IPS-20b (cell line): ENCODE results near the gene FOXP1.

ENCODE experiments used
- H3K27ac ChIP-seq: one replicate; pipeline ENCODE4 v1.5.1; 2013; ENCODE audit warnings: low read length
- H3K27me3 ChIP-seq: 2 replicates; pipeline ENCODE4 v1.6.1; 2013; ENCODE audit warnings: mild to moderate bottlenecking, low read length, inconsistent platforms; ENCODE audit not compliant: insufficient read depth
- H3K36me3 ChIP-seq: 2 replicates; pipeline ENCODE4 v1.6.1; 2013; ENCODE audit warnings: low read depth, mild to moderate bottlenecking, inconsistent platforms, low read length, moderate library complexity; ENCODE audit not compliant: insufficient read depth
- H3K4me1 ChIP-seq: 2 replicates; pipeline ENCODE4 v1.6.1; 2013; ENCODE audit warnings: mild to moderate bottlenecking, control low read depth, inconsistent platforms, low read length, moderate library complexity; ENCODE audit not compliant: insufficient read depth
- H3K4me3 ChIP-seq: 2 replicates; pipeline ENCODE4 v1.5.1; 2013; ENCODE audit warnings: mild to moderate bottlenecking, low read length, inconsistent platforms
- H3K9ac ChIP-seq: 2 replicates; pipeline ENCODE4 v1.6.1; 2013; ENCODE audit warnings: low read depth, mild to moderate bottlenecking, inconsistent platforms, low read length, moderate library complexity
- H3K9me3 ChIP-seq: 2 replicates; pipeline ENCODE4 v1.6.1; 2013; ENCODE audit warnings: mild to moderate bottlenecking, low read depth, low read length, inconsistent platforms; ENCODE audit not compliant: insufficient read depth

Gene FOXP1

GRCh38 chr3:71227270-71227661, 356.3 kb downstream of the FOXP1 start:
- Histone ChIP-seq H3K4me1 (peaks cover 23% of the 10 kb centered on the region), H3K27me3 (no peaks in the 10 kb centered on the region), H3K9ac (no peak overlapping the region), H3K9me3 (no peaks in the 10 kb centered on the region), H3K4me3 (no peak overlapping the region), H3K27ac (no peak overlapping the region), H3K36me3 (no peaks in the 10 kb centered on the region)

DNA sequence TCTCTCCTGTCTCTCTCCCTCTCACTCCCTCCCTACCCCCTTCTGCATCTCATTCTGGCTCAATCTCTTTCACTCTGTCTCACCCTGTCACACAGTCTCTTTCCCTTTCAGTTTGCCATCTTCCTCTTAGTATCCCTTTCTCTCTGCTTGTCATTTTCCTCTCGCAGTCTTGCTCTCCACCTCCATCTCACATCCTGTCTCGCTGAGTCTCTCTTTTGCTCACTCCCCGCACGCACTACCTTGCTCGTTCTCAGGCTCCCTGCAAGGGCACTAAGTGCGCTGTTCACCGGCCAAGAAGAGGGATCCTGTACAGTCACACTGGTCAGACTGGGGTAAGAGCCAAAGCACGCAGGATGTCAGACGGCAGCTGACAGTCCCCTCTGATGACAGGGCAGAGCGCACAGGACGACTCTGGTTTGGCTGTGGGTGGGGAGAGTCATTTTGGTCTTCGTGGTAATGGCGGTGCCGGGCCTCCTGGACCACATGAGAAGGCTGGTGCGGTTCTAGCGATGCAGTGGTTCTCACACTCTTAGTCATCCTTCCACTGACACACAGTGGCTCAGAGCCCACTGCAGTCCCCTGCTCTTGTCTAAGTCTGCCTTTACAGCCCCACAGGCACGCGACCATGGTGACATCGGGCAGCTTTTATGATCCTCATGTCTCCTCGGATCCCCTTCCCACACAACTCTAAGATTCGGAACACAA, 356.8 kb downstream of the FOXP1 start:
- no peak overlapping the region for H3K4me3 ChIP-seq
- peaks cover 23% of the 10 kb centered on the region for H3K4me1 ChIP-seq
- no peaks in the 10 kb centered on the region for H3K9me3 ChIP-seq
- no peak overlapping the region for H3K9ac ChIP-seq
- H3K27me3 ChIP-seq, result no peaks in the 10 kb centered on the region
- H3K27ac ChIP-seq, result no peak overlapping the region
- H3K36me3 ChIP-seq, result no peaks in the 10 kb centered on the region

DNA sequence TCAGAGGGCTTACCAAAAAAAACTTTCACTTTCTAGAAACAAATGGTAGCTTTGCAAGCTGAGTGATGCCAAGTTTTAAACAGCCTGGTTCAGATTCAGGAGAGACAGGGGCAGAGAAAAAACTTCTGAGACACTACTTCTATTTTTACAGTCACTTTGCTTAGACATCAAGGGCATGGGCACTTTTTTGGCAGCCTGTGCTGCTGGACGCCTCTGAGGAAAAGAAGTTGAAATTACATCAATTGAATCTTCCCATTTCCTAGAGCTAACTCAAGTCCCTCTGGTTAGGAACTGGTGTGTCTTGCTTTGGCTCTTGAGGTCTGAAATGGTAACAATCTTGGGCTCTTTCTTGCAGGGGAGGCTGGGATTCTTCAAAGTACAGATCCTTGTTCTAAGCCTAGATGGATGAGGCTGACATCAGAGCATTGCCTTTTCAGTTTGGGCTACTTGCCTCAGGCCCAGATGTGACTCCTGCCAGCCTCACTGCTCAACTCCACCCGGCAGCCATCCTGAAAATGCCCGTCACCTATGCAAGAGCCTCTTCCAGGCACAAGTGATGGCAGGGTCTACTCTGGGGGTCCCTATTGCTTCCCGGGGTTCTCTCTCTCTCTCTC, 357.5 kb downstream of the FOXP1 start:
- Histone ChIP-seq H3K27ac (no peak overlapping the region), H3K9me3 (no peaks in the 10 kb centered on the region), H3K4me3 (no peak overlapping the region), H3K27me3 (no peaks in the 10 kb centered on the region), H3K4me1 (peaks cover 22% of the 10 kb centered on the region), H3K9ac (no peak overlapping the region), H3K36me3 (no peaks in the 10 kb centered on the region)

- Histone ChIP-seq H3K4me1 (peaks cover 12% of the 10 kb centered on the region), H3K27ac (no peak overlapping the region), H3K27me3 (no peaks in the 10 kb centered on the region), H3K36me3 (no peaks in the 10 kb centered on the region), H3K9ac (no peak overlapping the region), H3K9me3 (no peaks in the 10 kb centered on the region), H3K4me3 (no peak overlapping the region)
Measured at GRCh38 chr3:71225002-71225684, 358.4 kb downstream of the FOXP1 start.

- H3K9me3 ChIP-seq, result no peaks in the 10 kb centered on the region
- no peaks in the 10 kb centered on the region for H3K27me3 ChIP-seq
- H3K4me1 ChIP-seq, result peaks cover 10% of the 10 kb centered on the region; the same call in 1 of the 2 replicates
- no peaks in the 10 kb centered on the region for H3K36me3 ChIP-seq
- no peak overlapping the region for H3K9ac ChIP-seq
- H3K27ac ChIP-seq, result no peak overlapping the region
- H3K4me3 ChIP-seq, result no peak overlapping the region
Measured at GRCh38 chr3:71219744-71220638, 363.5 kb downstream of the FOXP1 start.

DNA sequence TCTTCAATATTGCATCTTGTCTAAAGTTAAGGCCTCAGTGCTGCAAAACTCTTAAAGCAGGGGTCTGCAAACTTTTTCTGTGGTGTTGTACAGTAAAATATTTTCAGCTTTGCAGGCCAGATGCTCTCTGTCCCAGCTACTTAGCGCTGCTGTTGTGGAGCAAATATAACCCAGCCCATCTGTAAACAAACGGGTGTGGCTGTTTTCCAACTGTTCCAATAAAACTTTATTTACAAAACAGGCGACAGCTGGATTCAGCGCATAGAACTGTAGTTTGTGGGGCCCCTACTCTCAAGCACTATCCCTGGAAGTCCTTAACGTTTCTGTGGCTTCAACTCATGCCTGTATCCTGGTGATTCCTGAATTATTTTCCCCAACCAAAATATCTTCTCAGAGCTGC, 365.0 kb downstream of the FOXP1 start:
- Histone ChIP-seq H3K36me3 (no peaks in the 10 kb centered on the region), H3K27me3 (no peaks in the 10 kb centered on the region), H3K9ac (no peak overlapping the region), H3K9me3 (no peaks in the 10 kb centered on the region), H3K4me3 (no peak overlapping the region), H3K4me1 (peaks cover 10% of the 10 kb centered on the region; the same call in 1 of the 2 replicates), H3K27ac (no peak overlapping the region)

DNA sequence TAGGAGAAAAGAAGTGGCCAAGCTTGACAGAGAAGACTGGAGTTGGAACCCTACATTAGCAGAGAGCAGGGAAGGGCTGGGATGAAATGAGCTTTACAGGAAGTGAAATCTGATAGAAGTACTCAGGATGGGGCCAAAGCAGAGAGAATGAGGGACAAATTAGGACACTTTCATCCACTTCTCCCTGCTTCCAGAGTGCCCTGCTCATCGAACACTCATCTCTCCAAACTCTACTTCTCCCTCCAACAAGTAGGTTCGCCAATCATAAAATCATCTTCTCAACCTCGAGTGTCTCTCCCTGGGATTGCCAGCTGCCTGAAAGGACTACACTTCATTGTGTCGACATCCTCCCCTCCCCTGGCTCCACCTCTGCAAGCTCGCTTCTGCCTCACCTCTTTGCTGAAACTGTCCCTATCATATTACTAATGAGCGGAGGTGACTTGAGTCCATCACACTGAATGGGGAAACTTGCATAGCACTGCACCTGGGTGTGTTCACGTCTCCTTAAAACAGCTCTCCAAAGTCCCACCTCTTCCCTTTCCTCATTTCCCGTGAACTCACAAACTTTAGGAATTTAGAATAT, 365.8 kb downstream of the FOXP1 start:
- H3K27ac ChIP-seq, result no peak overlapping the region
- no peaks in the 10 kb centered on the region for H3K36me3 ChIP-seq
- no peaks in the 10 kb centered on the region for H3K9me3 ChIP-seq
- no peak overlapping the region for H3K9ac ChIP-seq
- H3K4me1 ChIP-seq, result peaks cover 10% of the 10 kb centered on the region; the same call in 1 of the 2 replicates
- no peaks in the 10 kb centered on the region for H3K27me3 ChIP-seq
- no peak overlapping the region for H3K4me3 ChIP-seq

DNA sequence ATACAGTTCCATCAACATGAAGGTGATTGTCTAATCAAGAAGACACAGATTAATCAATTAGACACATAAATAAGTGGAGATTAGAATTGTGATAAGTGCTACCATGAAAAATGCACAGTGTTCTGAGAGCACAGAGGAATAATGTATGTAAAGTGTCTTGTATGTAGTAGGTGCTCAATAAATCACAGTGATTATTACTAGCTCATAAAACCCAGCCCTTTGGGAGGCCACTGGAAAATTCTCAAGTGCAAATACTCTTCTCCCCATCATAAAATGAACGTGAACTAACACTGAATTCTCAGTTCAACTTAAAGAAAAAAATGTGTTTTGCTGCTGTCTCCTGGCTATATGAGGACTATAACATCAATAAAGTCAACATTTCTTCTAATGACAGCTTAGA, 368.2 kb downstream of the FOXP1 start:
- no peaks in the 10 kb centered on the region for H3K27me3 ChIP-seq
- no peak overlapping the region for H3K9ac ChIP-seq
- H3K36me3 ChIP-seq, result no peaks in the 10 kb centered on the region
- H3K4me1 ChIP-seq, result peaks cover 15% of the 10 kb centered on the region; the same call in 1 of the 2 replicates
- H3K27ac ChIP-seq, result no peak overlapping the region
- no peak overlapping the region for H3K4me3 ChIP-seq
- H3K9me3 ChIP-seq, result no peaks in the 10 kb centered on the region

- Histone ChIP-seq H3K4me3 (no peak overlapping the region), H3K36me3 (no peaks in the 10 kb centered on the region), H3K9me3 (no peaks in the 10 kb centered on the region), H3K27ac (no peak overlapping the region), H3K27me3 (no peaks in the 10 kb centered on the region), H3K4me1 (peaks cover 17% of the 10 kb centered on the region; the same call in 1 of the 2 replicates), H3K9ac (no peak overlapping the region)
Measured at GRCh38 chr3:71214797-71215196, 368.7 kb downstream of the FOXP1 start.

- H3K27ac ChIP-seq, result no peak overlapping the region
- no peak overlapping the region for H3K4me3 ChIP-seq
- H3K9ac ChIP-seq, result no peak overlapping the region
- peaks cover 19% of the 10 kb centered on the region for H3K4me1 ChIP-seq
- no peaks in the 10 kb centered on the region for H3K36me3 ChIP-seq
- H3K9me3 ChIP-seq, result no peaks in the 10 kb centered on the region
- no peaks in the 10 kb centered on the region for H3K27me3 ChIP-seq
Measured at GRCh38 chr3:71214016-71214415, 369.5 kb downstream of the FOXP1 start.

- Histone ChIP-seq H3K4me1 (peaks cover 24% of the 10 kb centered on the region), H3K4me3 (no peak overlapping the region), H3K36me3 (no peaks in the 10 kb centered on the region), H3K9ac (no peak overlapping the region), H3K27ac (no peak overlapping the region), H3K27me3 (no peaks in the 10 kb centered on the region), H3K9me3 (no peaks in the 10 kb centered on the region)
Measured at GRCh38 chr3:71211083-71211482, 372.4 kb downstream of the FOXP1 start.
